OCI-LY7 (cell line): Measurements from ENCODE around the gene BARHL2. TPM values are rescaled to one million over a fixed set of nuclear protein-coding genes. Genes with fewer than 3 reads are reported as not detected.

Experiments
- Bru-seq: library from RNA; stranded (reverse); fragments of 400-500 nt; gene quantifications from one replicate; lab custom pipeline; 2021; lab: Mats Ljungman, UMichigan
- BruChase-seq, 2 experiments: library from RNA; stranded (reverse); fragments of 400-500 nt; gene quantifications; one replicate each; lab custom pipeline; 2021; lab: Mats Ljungman, UMichigan
- BruUV-seq: library from RNA; stranded (reverse); fragments of 400-500 nt; replicated peaks from 2 replicates; lab custom pipeline; 2021; lab: Mats Ljungman, UMichigan
- CTCF ChIA-PET: fragments of 300-600 bp; sonication (Branson Sonifier 250); formaldehyde crosslinking; loops from one replicate; lab custom pipeline; 2022; ENCODE audit warnings: antibody characterized with exemption; ENCODE audit not compliant: unreplicated experiment; lab: Charles Lee
- POLR2A ChIA-PET: fragments of 300-600 bp; sonication (Branson Sonifier 250); formaldehyde crosslinking; loops from one replicate; lab custom pipeline; 2022; ENCODE audit warnings: antibody characterized with exemption; lab: Charles Lee
- DNase-seq: peaks from one replicate; pipeline ENCODE4 v3.0.0-alpha.2; 2015; ENCODE audit warnings: low spot score
- H2AFZ ChIP-seq: fragments of 200-600 bp; sonication (generic), shearing (Covaris generic); 2 replicates; pipeline ENCODE4 v1.6.1; 2014; ENCODE audit warnings: mild to moderate bottlenecking, antibody characterized with exemption, low read length, moderate library complexity
- H3K27ac ChIP-seq: fragments of 200-600 bp; sonication (generic); 2 replicates; pipeline ENCODE4 v1.5.1; 2014; ENCODE audit warnings: mixed run types, low read depth, mild to moderate bottlenecking, moderate library complexity, low read length, inconsistent platforms; ENCODE audit not compliant: poor library complexity, severe bottlenecking
- H3K36me3 ChIP-seq: fragments of 200-600 bp; sonication (generic); 2 replicates; pipeline ENCODE4 v1.6.1; 2014; ENCODE audit warnings: mild to moderate bottlenecking, antibody characterized with exemption, low read length, moderate library complexity, mixed read lengths; ENCODE audit not compliant: insufficient read depth
- H3K4me1 ChIP-seq: fragments of 200-600 bp; sonication (generic); 2 replicates; pipeline ENCODE4 v1.5.1; 2014; ENCODE audit warnings: mild to moderate bottlenecking, low read length; ENCODE audit not compliant: insufficient read depth, poor library complexity, severe bottlenecking
- H3K4me2 ChIP-seq: fragments of 200-600 bp; sonication (generic); 2 replicates; pipeline ENCODE4 v1.6.1; 2014; ENCODE audit warnings: mild to moderate bottlenecking, low read length
- H3K4me3 ChIP-seq: fragments of 200-600 bp; sonication (generic); 2 replicates; pipeline ENCODE4 v1.5.1; 2014; ENCODE audit warnings: mild to moderate bottlenecking, low read depth, low read length; ENCODE audit not compliant: poor library complexity, severe bottlenecking
- H3K79me2 ChIP-seq: fragments of 200-600 bp; sonication (generic); 2 replicates; pipeline ENCODE4 v1.6.1; 2016; ENCODE audit warnings: low read depth, mild to moderate bottlenecking, low read length, moderate library complexity, mixed read lengths; ENCODE audit not compliant: insufficient read depth
- H3K9me2 ChIP-seq: fragments of 200-600 bp; sonication (generic); 2 replicates; pipeline ENCODE4 v1.6.1; 2016; ENCODE audit warnings: mild to moderate bottlenecking, low read length, mixed read lengths; ENCODE audit not compliant: insufficient read depth
- H3K9me3 ChIP-seq: fragments of 200-600 bp; sonication (generic); 2 replicates; pipeline ENCODE4 v1.6.1; 2014; ENCODE audit warnings: mild to moderate bottlenecking, mixed run types, low read length, mixed read lengths
- H4K20me1 ChIP-seq: fragments of 200-600 bp; sonication (generic); 2 replicates; pipeline ENCODE4 v1.6.1; 2014; ENCODE audit warnings: mild to moderate bottlenecking, antibody characterized with exemption, low read length, moderate library complexity, mixed read lengths; ENCODE audit not compliant: insufficient read depth
- CTCF ChIP-seq: fragments of 200-600 bp; sonication (generic); conservative IDR thresholded peaks from 2 replicates; pipeline ENCODE4 v1.5.1; 2014; ENCODE audit warnings: mild to moderate bottlenecking, antibody characterized with exemption, low read length, moderate library complexity, mixed read lengths
- EZH2phosphoT487 ChIP-seq: fragments of 200-600 bp; sonication (generic); IDR thresholded peaks from 2 replicates; pipeline ENCODE4 v1.6.1; 2018; ENCODE audit warnings: low read depth, borderline replicate concordance, mild to moderate bottlenecking, mixed run types, antibody characterized with exemption, low read length, moderate library complexity, mixed read lengths
- intact Hi-C: fragments of 100-400 bp; cut with micrococcal nuclease; formaldehyde crosslinking; loops from one replicate; pipeline ENCODE4 v1.10.0; 2022; ENCODE audit not compliant: unreplicated experiment
- long read RNA-seq: library from polyadenylated mRNA; stranded (forward); transcript quantifications from one replicate; pipeline ENCODE4 v2.0.0, GENCODE V29; 2022
- total RNA-seq, 2 experiments: library from RNA; depleted of rRNA in 1 of 2; stranded (reverse); fragments of >200 nt in 1 of 2; shearing (Covaris generic) in 1 of 2; gene quantifications; 2 replicates each; pipeline ENCODE4 v1.2.3, GENCODE V29; 2014 to 2022

The BARHL2 gene
- total RNA-seq (2014; rRNA removed; shearing (Covaris generic)) (not detected in 2 replicates), total RNA-seq (2022) (not detected in 2 replicates), Bru-seq, nascent RNA (not detected), BruChase-seq, experiment 1, labeled RNA remaining after a 6-hour chase (not detected), BruChase-seq, experiment 2, labeled RNA remaining after a 2-hour chase (not detected)
- long read RNA-seq, result 0 reads

DNA sequence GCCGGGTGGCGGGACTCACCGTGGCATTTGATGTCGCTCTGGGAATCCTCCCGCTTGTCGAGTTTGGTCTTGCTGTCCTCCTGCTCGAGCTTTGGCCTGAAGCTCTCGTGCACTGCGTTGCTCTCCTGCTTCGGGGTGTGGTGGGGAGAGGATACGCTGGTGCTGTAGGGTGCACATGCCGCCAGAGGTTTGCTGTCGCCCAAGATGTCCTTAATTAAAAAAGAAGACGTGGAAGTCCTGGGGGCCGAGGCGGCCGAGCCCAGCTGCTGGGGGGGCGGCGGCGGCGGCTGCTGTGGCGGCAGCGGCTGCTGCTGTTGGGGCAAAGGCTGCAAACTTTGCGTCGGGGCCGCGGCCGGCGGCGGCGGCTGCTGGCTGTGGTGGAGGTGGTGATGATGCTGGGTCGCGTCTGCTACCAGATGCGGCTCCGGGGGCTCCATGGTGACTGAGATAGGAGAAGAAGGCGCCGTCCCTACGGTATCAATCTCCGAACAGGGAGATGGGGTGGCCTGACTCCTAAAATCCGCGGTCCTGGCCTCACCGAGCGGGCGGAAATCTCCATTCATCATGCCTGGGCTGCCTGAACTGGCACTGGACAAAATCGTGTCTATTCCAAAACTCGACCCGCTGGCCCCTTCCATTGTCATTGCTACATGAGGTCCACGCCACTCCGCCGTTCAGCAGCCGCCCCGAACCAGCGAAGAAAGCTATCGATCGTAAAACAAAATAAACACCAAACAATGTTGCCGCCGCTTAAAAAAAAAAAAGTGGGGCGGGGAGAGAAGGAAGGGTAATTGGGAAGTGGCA lies at the start of gene BARHL2:
Gene BARHL2, minus strand, starts transcription at position 751 of the 804 bp plus-strand sequence. Its CDS starts 107 bp downstream, at position 644.
- no peak for DNase-seq
- Histone ChIP-seq H3K9me3 (no peaks in the 10 kb centered on the region), H2AFZ (no peak within 1 kb of the TSS), H3K4me3 (no peak within 1 kb of the TSS), H3K36me3 (no peaks in the 10 kb centered on the region), H3K4me2 (no peak within 1 kb of the TSS), H4K20me1 (no peaks in the 10 kb centered on the region), H3K27ac (no peak within 1 kb of the TSS), H3K79me2 (no peaks in the 10 kb centered on the region), H3K9me2 (no peaks in the 10 kb centered on the region), H3K4me1 (no peaks in the 10 kb centered on the region)
- intact Hi-C loops, result no loop called here
- TF ChIP-seq EZH2phosphoT487 (no peak), CTCF (no peak)
- ChIA-PET POLR2A (interaction anchor here (0.6 to 0.7 kb wide), 2 partner anchors 218 to 1629 kb away, joined by 3 read pairs; no protein-coding TSS in a partner anchor), CTCF (no interaction called here)
- no TSS peak for BruUV-seq

- no peaks in the 10 kb centered on the region for H3K9me2 ChIP-seq
- H3K79me2 ChIP-seq, result no peaks in the 10 kb centered on the region
- ChIA-PET POLR2A (no interaction called here), CTCF (no interaction called here)
- H3K4me2 ChIP-seq, result no peak overlapping the region
- no peaks in the 10 kb centered on the region for H3K4me1 ChIP-seq
- DNase-seq, result no peak
- H4K20me1 ChIP-seq, result no peaks in the 10 kb centered on the region
- H2AFZ ChIP-seq, result no peak overlapping the region
- no peak overlapping the region for H3K27ac ChIP-seq
- H3K4me3 ChIP-seq, result no peak overlapping the region
- intact Hi-C loops, result no loop called here
- H3K36me3 ChIP-seq, result no peaks in the 10 kb centered on the region
- BruUV-seq, result no TSS peak
- H3K9me3 ChIP-seq, result no peaks in the 10 kb centered on the region
- no peak for TF ChIP-seq EZH2phosphoT487
- no peak for TF ChIP-seq CTCF
These were observed 46.8 kb upstream of the BARHL2 start for GRCh38 chr1:90763930-90764329.

DNA sequence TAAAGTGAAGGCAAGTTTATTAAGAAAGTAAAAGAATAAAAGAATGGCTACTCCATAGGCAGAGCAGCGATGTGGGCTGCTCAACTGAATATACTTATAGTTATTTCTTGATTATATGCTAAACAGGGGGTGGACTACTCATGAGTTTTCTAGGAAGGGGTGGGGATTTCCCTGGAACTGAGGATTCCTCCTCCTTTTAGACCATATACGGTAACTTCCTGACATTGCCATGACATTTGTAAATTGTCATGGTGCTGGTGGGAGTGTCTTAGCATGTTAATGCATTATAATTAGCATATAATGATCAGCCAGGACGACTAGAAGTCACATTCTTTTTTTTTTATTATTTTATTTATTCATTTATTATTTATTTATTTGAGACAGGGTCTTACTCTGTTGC lies 46.4 kb upstream of the BARHL2 start:
- H3K4me1 ChIP-seq, result no peaks in the 10 kb centered on the region
- DNase-seq, result no peak
- H4K20me1 ChIP-seq, result no peaks in the 10 kb centered on the region
- POLR2A ChIA-PET, result no interaction called here
- CTCF ChIA-PET, result no interaction called here
- H3K9me3 ChIP-seq, result no peaks in the 10 kb centered on the region
- no peaks in the 10 kb centered on the region for H3K36me3 ChIP-seq
- no peaks in the 10 kb centered on the region for H3K9me2 ChIP-seq
- intact Hi-C loops, result no loop called here
- no peak overlapping the region for H3K4me3 ChIP-seq
- TF ChIP-seq EZH2phosphoT487, result no peak
- TF ChIP-seq CTCF, result no peak
- BruUV-seq, result no TSS peak
- no peak overlapping the region for H2AFZ ChIP-seq
- H3K79me2 ChIP-seq, result no peaks in the 10 kb centered on the region
- no peak overlapping the region for H3K4me2 ChIP-seq
- no peak overlapping the region for H3K27ac ChIP-seq
